Measurements from ENCODE around the gene VASH1.

The VASH1 gene

DNA sequence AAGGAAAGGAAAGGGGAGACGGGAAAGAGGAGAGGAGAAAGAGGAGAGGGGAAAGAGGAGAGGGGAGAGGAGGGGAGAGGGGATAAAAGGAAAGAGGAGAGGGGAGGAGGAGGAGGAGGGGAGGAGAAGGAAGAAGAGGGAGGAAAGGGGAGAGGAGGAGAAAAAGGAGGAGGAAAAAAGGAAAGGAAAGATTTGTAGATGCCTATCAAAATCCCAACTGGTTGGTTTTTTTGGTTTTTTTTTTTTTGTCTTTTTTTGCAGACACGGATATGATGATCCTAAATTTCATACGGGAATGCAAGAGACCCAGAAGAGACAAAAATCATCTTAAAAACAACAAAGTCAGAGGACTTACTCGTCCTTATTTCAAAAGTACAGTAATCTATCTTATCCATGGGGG lies 32.1 kb downstream of the VASH1 start:
- H3K4me1 ChIP-seq (ENCODE audit: low read length), result no peaks in the 10 kb centered on the region

DNA sequence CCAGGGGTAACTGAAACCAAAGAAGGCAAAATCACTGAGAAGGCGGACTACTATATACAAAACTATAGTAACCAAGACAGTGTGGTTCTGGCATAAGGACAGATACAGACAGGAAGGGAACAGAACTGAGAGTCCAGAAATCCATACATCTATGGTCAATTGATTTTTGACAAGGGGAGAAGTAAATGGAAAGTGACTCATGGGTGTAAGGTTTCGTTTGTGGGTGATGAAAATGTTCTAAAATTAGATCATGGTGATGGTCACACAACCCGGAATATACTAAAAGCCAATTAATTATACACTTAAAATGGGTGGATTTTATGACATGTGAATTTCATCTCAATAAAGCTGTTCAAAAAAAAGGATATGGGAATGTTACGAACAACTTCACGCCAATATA lies 32.7 kb downstream of the VASH1 start:
- H4K20me1 ChIP-seq (ENCODE audit: insufficient read depth, low read length), result no peaks in the 10 kb centered on the region
- no peaks in the 10 kb centered on the region for H3K9me3 ChIP-seq (replicated peaks; ENCODE audit: insufficient read depth, low read length)
- no peak for TF ChIP-seq EZH2phosphoT487 (IDR thresholded peaks at IDR 0.05; ENCODE audit: low read length)
- TF ChIP-seq, protein P1, sequence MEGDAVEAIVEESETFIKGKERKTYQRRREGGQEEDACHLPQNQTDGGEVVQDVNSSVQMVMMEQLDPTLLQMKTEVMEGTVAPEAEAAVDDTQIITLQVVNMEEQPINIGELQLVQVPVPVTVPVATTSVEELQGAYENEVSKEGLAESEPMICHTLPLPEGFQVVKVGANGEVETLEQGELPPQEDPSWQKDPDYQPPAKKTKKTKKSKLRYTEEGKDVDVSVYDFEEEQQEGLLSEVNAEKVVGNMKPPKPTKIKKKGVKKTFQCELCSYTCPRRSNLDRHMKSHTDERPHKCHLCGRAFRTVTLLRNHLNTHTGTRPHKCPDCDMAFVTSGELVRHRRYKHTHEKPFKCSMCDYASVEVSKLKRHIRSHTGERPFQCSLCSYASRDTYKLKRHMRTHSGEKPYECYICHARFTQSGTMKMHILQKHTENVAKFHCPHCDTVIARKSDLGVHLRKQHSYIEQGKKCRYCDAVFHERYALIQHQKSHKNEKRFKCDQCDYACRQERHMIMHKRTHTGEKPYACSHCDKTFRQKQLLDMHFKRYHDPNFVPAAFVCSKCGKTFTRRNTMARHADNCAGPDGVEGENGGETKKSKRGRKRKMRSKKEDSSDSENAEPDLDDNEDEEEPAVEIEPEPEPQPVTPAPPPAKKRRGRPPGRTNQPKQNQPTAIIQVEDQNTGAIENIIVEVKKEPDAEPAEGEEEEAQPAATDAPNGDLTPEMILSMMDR (IDR thresholded peaks at IDR 0.05; ENCODE audit: low read length), result no peak
- TF ChIP-seq EZH2 (optimal IDR thresholded peaks at IDR 0.05; ENCODE audit: low read depth, low read length), result no peak
- no peaks in the 10 kb centered on the region for H3F3A ChIP-seq (ENCODE audit: insufficient read depth, low read length)
- no peak for DNase-seq
- no peak overlapping the region for H2AFZ ChIP-seq (ENCODE audit: low read length)
- no peaks in the 10 kb centered on the region for H3K36me3 ChIP-seq (replicated peaks; ENCODE audit: insufficient read depth, low read length)
- H3K79me2 ChIP-seq (ENCODE audit: low read length), result no peaks in the 10 kb centered on the region
- H3K4me1 ChIP-seq (ENCODE audit: low read length), result no peaks in the 10 kb centered on the region
- no peaks in the 10 kb centered on the region for H3K9me2 ChIP-seq (replicated peaks; ENCODE audit: insufficient read depth, low read length)
- H3K4me2 ChIP-seq (ENCODE audit: low read depth, low read length), result no peak overlapping the region
- H3K27me3 ChIP-seq (replicated peaks; ENCODE audit: insufficient read depth, low read length), result no peaks in the 10 kb centered on the region
- no peak overlapping the region for H3K27ac ChIP-seq (ENCODE audit: low read length)
- H3K4me3 ChIP-seq (ENCODE audit: low read length), result no peak overlapping the region
- H3K9ac ChIP-seq (ENCODE audit: low read length), result no peak overlapping the region

More for the DNA sequence above, 32.1 kb downstream of the VASH1 start:
- no peak overlapping the region for H3K9ac ChIP-seq (ENCODE audit: low read length)
- H3K79me2 ChIP-seq (ENCODE audit: low read length), result no peaks in the 10 kb centered on the region
- no peak overlapping the region for H2AFZ ChIP-seq (ENCODE audit: low read length)
- H3K4me2 ChIP-seq (ENCODE audit: low read depth, low read length), result no peak overlapping the region
- H3K9me3 ChIP-seq (replicated peaks; ENCODE audit: insufficient read depth, low read length), result no peaks in the 10 kb centered on the region
- TF ChIP-seq EZH2 (optimal IDR thresholded peaks at IDR 0.05; ENCODE audit: low read depth, low read length), result no peak
- TF ChIP-seq, protein P1 (IDR thresholded peaks at IDR 0.05; ENCODE audit: low read length), result no peak
- no peak for TF ChIP-seq EZH2phosphoT487 (IDR thresholded peaks at IDR 0.05; ENCODE audit: low read length)
- no peaks in the 10 kb centered on the region for H4K20me1 ChIP-seq (ENCODE audit: insufficient read depth, low read length)
- no peaks in the 10 kb centered on the region for H3K36me3 ChIP-seq (replicated peaks; ENCODE audit: insufficient read depth, low read length)
- no peaks in the 10 kb centered on the region for H3F3A ChIP-seq (ENCODE audit: insufficient read depth, low read length)
- H3K27ac ChIP-seq (ENCODE audit: low read length), result no peak overlapping the region
- H3K9me2 ChIP-seq (replicated peaks; ENCODE audit: insufficient read depth, low read length), result no peaks in the 10 kb centered on the region
- H3K4me3 ChIP-seq (ENCODE audit: low read length), result no peak overlapping the region
- no peak for DNase-seq
- H3K27me3 ChIP-seq (replicated peaks; ENCODE audit: insufficient read depth, low read length), result no peaks in the 10 kb centered on the region

GRCh38 chr14:76806446-76806845 lies 45.2 kb downstream of the VASH1 start:
- Histone ChIP-seq H3K79me2 (ENCODE audit: low read length) (peaks cover 8% of the 10 kb centered on the region; the same call in 1 of the 2 replicates), H4K20me1 (ENCODE audit: insufficient read depth, low read length) (no peaks in the 10 kb centered on the region), H3K36me3 (replicated peaks; ENCODE audit: insufficient read depth, low read length) (no peaks in the 10 kb centered on the region), H3K27ac (ENCODE audit: low read length) (no peak overlapping the region), H3K9me3 (replicated peaks; ENCODE audit: insufficient read depth, low read length) (no peaks in the 10 kb centered on the region), H3F3A (ENCODE audit: insufficient read depth, low read length) (no peaks in the 10 kb centered on the region), H3K27me3 (replicated peaks; ENCODE audit: insufficient read depth, low read length) (no peaks in the 10 kb centered on the region), H3K9me2 (replicated peaks; ENCODE audit: insufficient read depth, low read length) (no peaks in the 10 kb centered on the region), H3K4me2 (ENCODE audit: low read depth, low read length) (no peak overlapping the region), H3K4me1 (ENCODE audit: low read length) (no peaks in the 10 kb centered on the region), H3K9ac (ENCODE audit: low read length) (no peak overlapping the region), H3K4me3 (ENCODE audit: low read length) (no peak overlapping the region), H2AFZ (ENCODE audit: low read length) (no peak overlapping the region)
- DNase-seq, result no peak
- no peak for TF ChIP-seq EZH2phosphoT487 (IDR thresholded peaks at IDR 0.05; ENCODE audit: low read length)
- TF ChIP-seq, protein P1 (IDR thresholded peaks at IDR 0.05; ENCODE audit: low read length), result no peak
- no peak for TF ChIP-seq EZH2 (optimal IDR thresholded peaks at IDR 0.05; ENCODE audit: low read depth, low read length)

Measured in MM.1S (cell line).